Stimulated activated CD8-positive, alpha-beta memory T cell treated with anti-CD3 and anti-CD28 coated beads, Interleukin-12 subunit alpha, Interleukin-12 subunit beta, amount 100 ng/mL, for 4 hours (primary cell): ENCODE measurements around the gene SHANK1.

Experiments used
- DNase-seq: peaks from one replicate; pipeline ENCODE4 v3.0.0-alpha.2; 2020; ENCODE audit warnings: low read depth

Gene SHANK1

DNA sequence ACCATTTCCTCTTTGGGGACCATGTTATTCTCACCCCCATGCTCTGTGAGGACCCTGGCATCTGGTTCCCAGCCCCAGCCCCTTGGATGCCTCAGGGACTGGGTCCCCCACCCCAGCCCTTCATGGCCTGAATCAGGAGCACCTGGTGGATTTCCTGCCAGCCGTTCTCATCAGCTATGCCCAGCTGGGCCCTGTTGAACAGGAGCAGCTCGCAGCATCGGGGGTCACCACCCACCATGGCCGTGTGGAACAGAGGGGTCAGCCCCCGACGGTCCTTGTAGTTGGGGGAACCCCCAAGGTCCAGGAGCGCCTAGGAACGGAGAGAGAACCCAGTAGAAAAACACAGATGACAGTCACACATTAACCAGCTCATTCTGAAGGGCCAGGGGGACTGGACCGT lies 7.8 kb downstream of the SHANK1 start:
- no peak for DNase-seq

DNA sequence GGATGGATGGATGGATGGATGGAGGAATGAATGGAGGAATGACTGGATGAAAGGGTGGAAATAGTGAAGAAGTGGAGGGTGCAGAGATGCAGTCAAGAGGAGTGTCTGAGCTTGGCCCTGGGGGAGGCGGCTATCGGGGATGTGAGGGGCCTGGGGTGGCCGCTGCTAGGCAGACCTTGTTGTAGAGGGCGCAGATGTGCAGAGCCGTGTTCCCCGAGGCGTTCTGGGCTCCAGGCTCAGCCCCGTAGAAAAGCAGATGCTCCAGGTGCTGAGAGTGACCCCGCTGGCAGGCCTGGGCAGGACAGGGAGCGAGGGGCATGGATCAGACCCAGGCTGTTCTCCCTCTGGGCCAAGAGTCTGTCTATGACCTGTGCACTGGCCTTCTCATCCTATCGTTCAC lies 8.4 kb downstream of the SHANK1 start:
- no peak for DNase-seq

DNA sequence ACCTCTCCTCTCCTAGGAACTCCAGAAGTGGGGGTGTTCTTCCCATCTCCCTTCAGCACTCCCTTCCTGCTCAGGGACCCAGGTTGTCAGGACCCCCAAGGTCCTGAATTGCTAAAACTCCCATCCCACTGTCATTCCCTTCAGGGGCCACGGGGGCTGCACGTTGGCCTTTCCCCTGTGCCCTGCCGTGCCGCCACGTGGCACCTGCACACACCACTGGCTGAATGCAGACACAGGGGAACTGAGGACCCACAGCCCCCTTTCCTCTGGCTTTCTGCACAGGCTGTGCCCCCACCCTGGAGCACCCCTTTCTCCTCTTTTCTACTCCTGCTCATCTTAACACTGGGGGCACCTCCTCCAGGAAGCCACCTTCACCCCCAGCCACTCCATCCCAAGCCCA lies 9.0 kb downstream of the SHANK1 start:
- no peak for DNase-seq

DNA sequence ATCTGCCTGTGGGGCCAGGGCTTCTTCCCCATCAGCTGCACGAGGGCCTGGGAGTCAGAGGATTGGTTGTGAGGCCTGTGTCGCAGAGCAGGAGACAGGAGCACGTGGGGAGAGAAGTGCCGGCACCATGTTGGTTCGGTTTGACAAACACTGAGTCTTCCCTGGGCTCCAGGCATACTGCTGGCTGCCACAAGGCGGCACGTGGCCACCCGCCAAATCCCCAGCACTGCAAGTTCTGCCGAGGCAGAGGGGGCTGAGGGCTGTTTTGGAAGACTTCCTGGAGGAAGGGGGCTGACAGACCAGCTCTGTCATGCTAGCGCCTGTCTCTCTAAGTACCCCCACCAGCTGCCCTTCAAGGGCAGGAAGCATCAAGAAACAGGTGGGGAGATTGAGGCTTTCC lies 9.5 kb downstream of the SHANK1 start:
- DNase-seq, result no peak

DNA sequence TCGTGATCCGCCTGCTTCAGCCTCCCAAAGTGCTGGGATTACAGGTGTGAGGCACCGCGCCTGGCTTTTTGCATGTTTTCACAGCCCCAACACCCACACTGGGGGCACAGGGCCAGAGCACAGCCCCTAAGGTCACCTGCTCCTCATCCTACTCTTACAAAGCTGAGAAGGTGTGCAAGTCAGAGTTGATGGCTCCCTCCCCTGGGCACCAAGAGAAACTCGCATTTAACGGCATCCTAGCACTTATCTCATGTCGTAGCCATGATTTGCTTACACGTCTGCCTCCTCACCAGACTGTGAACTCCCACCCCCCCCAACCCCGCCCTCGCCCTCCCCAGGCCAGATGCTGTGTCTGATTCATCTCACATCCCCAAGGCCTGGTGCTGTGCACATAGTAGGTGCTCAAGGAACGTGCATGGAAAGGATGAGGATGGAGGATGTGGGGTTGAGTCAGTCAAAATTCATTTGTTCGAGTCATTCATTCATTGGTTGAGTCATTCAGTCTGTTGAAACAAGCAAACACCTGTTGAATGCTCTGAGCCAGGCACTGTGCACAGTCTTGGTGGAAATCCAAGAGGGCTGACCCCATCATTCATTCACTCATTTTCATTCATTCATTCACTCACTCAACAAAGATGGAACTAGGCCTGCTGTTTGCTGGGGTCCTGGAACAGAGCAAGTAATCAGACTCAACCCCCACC lies 11.3 kb downstream of the SHANK1 start:
- no peak for DNase-seq

DNA sequence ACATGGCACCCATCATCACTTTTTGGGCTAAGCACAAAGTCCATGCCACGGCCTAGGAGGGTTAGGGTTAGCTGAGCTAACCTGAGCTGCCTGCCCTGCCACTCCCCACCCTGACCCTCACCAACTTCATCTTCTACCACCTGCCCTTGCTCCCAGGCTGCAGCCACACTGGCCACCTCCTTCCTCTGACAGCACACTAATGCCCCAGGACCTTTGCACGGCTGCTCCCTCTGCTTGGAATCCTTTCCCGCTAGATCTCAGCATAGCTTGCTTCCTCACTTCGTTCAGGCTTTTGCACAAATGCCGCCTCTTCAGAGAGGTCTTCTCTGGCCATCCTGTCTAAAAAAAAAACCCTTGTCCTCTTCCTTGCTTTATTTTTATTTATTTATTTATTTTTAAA lies 13.2 kb downstream of the SHANK1 start:
- DNase-seq, result no peak

DNA sequence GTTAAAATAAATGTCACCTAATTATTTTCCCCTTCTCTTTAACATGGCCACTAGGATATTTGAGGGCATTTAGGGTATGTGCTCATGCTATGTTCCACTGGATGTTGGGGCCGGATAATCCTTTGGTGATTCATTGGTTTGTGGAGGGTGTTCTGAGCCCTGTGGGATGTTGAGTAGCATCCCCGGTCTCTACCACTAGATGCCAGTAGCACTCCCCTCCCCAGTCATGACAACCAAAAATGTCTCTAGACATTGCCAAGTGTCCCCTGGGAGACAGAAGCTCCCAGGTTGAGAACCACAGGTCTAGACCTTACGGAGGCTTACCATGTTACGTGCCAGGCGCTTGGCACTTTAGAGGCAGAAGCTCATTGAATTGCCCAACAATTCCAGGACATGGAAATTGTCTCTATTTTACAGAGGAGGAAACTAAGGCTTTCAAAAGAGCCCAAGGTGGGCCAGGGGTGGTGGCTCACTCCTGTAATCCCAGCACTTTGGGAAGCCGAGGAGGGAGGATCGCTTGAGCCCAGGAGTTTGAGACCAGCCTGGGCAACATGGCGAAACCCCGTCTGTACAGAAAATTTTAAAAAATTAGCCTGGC lies 14.1 kb downstream of the SHANK1 start:
- no peak for DNase-seq

DNA sequence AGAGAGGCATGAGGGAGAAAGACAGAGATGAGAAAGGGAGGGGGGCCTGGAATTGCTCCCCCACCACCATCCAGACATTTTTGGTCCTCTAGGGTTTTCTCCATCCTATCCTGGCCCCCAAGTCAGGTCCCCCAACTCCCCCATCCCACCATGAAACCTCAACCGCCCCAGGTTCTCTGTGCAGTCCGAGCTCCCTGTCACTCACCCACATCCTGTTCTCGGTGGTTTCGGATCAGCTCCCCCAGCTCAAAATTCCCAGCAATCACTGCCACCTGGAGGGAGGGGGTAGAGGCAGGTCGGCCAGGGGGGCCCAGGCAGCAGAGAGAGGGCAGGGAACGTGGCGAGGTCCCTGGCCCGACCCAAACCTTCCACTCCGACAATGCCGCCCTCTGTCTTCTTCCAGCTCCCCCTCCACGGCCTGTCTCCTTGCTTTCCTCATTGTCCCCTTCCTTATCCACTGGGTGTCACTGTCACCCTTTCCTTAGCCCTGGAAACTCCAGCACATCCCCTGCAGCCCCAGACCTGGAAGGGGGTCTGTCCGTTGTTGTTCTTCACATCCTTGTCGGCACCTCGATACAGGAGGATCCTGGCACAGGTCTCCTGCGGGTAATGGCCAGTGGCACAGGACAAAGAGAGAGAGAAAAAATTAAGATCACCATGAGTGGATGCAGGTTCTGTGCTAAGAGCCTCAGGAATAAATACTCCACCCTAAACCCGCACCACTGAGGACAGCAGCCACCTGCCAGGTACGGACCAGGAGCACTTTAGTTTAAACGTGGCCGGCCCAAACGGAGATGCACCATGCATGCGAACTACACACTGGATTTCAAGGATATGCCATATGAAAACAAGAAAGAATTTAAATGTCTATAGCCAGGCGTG lies 15.4 kb downstream of the SHANK1 start:
- DNase-seq, result no peak

DNA sequence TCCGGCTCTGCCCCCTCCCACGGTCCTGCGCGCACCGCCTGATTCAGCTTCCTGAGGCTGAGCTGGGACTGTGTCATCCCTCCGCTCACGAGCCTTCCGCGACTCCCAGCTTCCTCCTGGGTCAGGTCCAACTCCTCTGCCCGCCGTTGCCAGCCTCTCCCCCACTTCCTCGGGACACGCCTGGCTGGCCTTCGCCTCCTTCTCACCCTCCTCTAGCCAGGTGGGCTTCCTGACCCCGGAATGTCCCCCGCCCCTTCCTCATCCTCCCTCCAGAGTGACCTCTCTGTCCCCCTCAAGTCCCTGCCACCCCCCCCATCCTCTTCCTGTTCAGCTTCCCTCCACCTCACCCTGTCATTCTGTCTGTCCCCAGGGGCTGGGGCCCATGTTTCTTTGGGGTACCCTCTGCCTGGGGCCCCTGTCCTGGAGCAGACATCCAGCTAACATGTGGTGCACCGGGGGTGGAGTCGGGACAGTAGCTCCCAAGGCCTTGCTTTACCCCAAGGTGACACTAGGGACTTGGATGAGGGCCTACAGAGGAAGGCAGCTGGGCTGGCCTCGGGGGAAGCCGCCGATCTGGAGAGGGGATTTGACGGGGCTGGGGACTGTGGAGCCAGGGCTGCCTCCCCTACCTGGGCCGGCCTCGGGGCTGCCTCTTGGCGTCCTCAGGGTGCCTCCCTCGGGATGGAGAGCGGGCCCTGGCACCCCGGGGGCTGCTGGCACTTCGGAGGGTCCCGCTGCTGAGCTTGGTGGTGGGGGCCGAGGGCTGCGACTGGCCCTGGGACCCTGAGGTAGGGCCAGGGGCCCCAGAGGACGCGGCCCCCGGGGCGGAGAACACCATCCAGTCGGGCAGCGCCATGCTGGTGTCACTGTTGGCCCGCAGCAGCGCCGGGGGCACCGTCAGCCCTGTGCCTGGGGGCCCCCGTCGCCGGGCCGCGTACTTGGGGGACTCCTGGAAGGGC lies 16.5 kb downstream of the SHANK1 start:
- DNase-seq, result no peak

DNA sequence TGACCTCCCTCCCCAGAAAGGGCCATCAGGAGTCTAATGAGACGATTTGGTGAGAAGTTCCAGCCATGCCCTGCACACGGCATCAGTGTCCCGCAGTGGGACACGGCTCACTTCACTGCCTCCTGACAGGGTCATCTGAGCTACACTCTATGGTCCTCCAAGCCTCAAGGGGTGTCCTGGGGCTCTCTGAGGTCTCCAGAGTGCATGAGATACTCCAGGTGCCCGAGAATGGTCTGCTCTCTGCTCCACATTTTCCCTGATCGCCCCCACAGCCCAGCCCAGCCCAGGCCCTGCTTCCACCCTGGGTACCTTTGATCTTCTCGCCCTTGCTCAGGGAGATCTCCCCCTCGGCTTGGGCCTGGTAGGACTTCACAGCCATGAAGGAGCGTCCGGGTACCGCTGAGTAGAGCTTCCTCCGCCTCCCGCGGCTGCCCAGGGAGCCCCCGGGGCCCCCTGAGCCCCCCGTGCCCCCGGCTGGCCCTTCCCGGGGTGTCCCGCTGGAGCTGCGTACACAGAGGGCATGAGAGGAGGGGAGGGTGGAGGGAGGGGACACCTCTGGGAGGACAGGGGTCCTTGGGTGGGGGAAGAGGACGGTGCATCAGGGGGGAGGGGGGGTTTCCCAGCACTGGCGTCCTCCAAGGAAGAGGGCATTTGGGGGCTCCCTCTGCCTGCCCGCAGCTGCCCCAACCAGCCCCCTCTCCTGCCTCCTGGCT lies 17.3 kb downstream of the SHANK1 start:
- no peak for DNase-seq

DNA sequence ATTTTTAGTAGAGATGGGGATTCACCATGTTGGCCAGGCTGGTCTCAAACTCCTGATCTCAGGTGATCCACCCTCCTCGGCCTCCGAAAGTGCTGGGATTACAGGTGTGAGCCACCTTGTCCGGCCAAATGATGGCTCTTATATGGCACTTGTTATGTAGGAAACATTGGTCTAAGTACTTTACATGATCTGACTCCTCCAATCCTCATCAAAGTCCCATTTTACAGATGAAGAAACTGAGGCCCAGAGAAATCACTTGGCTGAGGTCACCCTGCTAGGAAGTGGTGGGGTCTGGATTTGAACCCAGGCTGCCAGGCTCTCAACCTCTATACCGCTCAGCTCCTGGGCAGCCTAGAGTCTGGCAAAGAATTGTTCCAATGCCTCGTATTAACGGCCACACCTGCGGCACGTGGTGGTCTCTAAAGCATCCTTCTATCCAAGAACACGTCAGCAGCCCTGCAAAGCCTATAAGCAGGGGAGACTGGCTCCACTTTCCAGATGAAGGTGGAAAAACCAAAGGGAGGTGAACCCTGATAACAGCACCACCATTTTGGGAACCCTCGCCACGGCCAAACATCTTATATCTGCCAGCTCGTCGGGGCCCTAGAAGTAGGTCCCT lies 18.1 kb downstream of the SHANK1 start:
- DNase-seq, result no peak

GRCh38 chr19:50697414-50698124 lies 22.0 kb downstream of the SHANK1 start:
- no peak for DNase-seq

- DNase-seq, result no peak
Measured at GRCh38 chr19:50696094-50696483, 23.5 kb downstream of the SHANK1 start.

- no peak for DNase-seq
Measured at GRCh38 chr19:50695251-50696093, 24.1 kb downstream of the SHANK1 start.

DNA sequence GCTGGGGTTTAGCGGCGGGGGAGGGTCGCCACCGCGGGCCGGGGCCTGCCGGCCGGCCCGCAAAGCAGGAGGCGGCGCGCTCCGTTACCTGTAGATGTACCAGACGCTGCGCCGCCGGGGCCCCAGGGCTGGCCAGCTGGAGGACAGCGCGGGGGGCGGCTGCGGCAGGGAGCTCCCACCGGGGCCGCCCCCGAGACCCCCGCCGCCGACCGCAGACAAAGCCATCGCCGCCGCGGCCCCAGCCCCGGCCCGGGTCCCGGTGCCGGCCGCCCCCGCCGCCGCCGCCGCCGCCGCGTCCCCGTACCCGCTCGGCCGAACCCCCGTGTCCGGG lies 24.8 kb downstream of the SHANK1 start:
- no peak for DNase-seq

GRCh38 chr19:50693064-50693975 lies 26.3 kb downstream of the SHANK1 start:
- DNase-seq, result no peak

GRCh38 chr19:50690439-50690838 lies 29.2 kb downstream of the SHANK1 start:
- DNase-seq, result no peak

DNA sequence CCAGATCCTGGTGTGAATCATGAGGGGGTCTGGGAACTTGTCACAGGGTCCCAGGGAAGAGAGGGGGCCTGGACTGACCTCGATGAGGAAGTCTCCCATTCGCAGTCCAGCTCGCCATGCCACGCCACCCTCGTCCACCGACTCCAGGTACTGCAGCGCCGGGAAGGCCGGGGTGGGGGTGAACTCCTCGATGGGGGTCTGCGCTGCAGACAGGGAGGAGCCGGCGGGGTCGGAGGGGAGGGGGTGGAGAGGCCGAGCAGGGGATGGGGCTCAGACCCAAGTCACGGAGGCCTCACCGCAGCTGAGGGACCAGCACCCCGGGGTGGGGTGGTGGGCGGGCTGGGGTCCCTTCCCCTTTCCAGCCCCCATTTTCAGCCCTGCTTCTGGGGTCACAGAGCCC lies 30.8 kb downstream of the SHANK1 start:
- no peak for DNase-seq
